DND-41 (cell line): ENCODE measurements around the gene SV2B.

Experiments
- ATAC-seq: fragments of 200-7000 bp; cut with Tn5 transposase; 3 replicates; pipeline ENCODE4 v1.9.1; 2021; ENCODE audit warnings: low read depth; ENCODE audit not compliant: insufficient read depth
- DNase-seq: peaks from one replicate; pipeline ENCODE4 v3.0.0-alpha.2; 2020
- H2AFZ ChIP-seq: 2 replicates; pipeline ENCODE4 v1.6.0; 2012; ENCODE audit warnings: low read depth, low read length
- H3K27ac ChIP-seq: 2 replicates; pipeline ENCODE4 v1.5.1; 2012; ENCODE audit warnings: low read length, inconsistent platforms
- H3K27me3 ChIP-seq: fragments of 200-600 bp; sonication (generic); 2 replicates; pipeline ENCODE4 v1.6.0; 2012; ENCODE audit warnings: low read length, mild to moderate bottlenecking, inconsistent platforms; ENCODE audit not compliant: insufficient read depth, poor library complexity
- H3K36me3 ChIP-seq: 2 replicates; pipeline ENCODE4 v1.5.1; 2012; ENCODE audit warnings: low read length, inconsistent platforms; ENCODE audit not compliant: insufficient read depth
- H3K4me1 ChIP-seq: 2 replicates; pipeline ENCODE4 v1.5.1; 2012; ENCODE audit warnings: mild to moderate bottlenecking, low read length; ENCODE audit not compliant: insufficient read depth
- H3K4me2 ChIP-seq: 2 replicates; pipeline ENCODE4 v1.6.0; 2012; ENCODE audit warnings: mild to moderate bottlenecking, moderate library complexity, low read length, inconsistent platforms; ENCODE audit not compliant: insufficient read depth
- H3K4me3 ChIP-seq, 2 experiments: fragments of 200-600 bp in 1 of 2; shearing (Covaris generic) in 1 of 2; 2 replicates each; pipeline ENCODE4 v1.5.1; 2012 to 2016; ENCODE audit warnings: inconsistent platforms in 2 of 2, low read length in 2 of 2, mild to moderate bottlenecking in 2 of 2, low read depth in 1 of 2, moderate library complexity in 1 of 2
- H3K79me2 ChIP-seq: 2 replicates; pipeline ENCODE4 v1.6.0; 2012; ENCODE audit warnings: low read length, inconsistent platforms; ENCODE audit not compliant: insufficient read depth
- H3K9ac ChIP-seq: 2 replicates; pipeline ENCODE4 v1.6.0; 2012; ENCODE audit warnings: low read depth, mild to moderate bottlenecking, inconsistent platforms, low read length, moderate library complexity
- H3K9me3 ChIP-seq: 2 replicates; pipeline ENCODE4 v1.5.1; 2012; ENCODE audit warnings: low read length, moderate library complexity, mild to moderate bottlenecking, inconsistent platforms; ENCODE audit not compliant: insufficient read depth, severe bottlenecking
- H4K20me1 ChIP-seq: 2 replicates; pipeline ENCODE4 v1.6.0; 2012; ENCODE audit warnings: low read length; ENCODE audit not compliant: insufficient read depth
- EZH2 ChIP-seq: IDR thresholded peaks from 3 replicates; pipeline ENCODE4 v1.6.1; 2012; ENCODE audit warnings: borderline replicate concordance, low read depth, mild to moderate bottlenecking, moderate library complexity, low read length, inconsistent platforms; ENCODE audit not compliant: severe bottlenecking
- TF ChIP-seq, protein P1 (sequence below): IDR thresholded peaks from 2 replicates; pipeline ENCODE4 v1.5.1; 2012; ENCODE audit warnings: borderline replicate concordance, low read length, moderate library complexity, mild to moderate bottlenecking; ENCODE audit not compliant: poor library complexity, severe bottlenecking; ENCODE audit errors: extremely low read depth

Gene SV2B

GRCh38 chr15:91246998-91247397 is 146.9 kb downstream of the SV2B start:
- no peak for ATAC-seq
- Histone ChIP-seq H2AFZ (no peak overlapping the region), H3K27ac (no peak overlapping the region), H3K4me2 (no peak overlapping the region), H3K9ac (no peak overlapping the region), H3K27me3 (peaks cover 16% of the 10 kb centered on the region), H3K36me3 (no peaks in the 10 kb centered on the region), H3K9me3 (no peaks in the 10 kb centered on the region), H3K4me3 (no peak overlapping the region), H4K20me1 (no peaks in the 10 kb centered on the region), H3K4me1 (no peaks in the 10 kb centered on the region), H3K79me2 (no peaks in the 10 kb centered on the region)
- no peak for DNase-seq
- TF ChIP-seq EZH2 = no peak
- TF ChIP-seq, protein P1, sequence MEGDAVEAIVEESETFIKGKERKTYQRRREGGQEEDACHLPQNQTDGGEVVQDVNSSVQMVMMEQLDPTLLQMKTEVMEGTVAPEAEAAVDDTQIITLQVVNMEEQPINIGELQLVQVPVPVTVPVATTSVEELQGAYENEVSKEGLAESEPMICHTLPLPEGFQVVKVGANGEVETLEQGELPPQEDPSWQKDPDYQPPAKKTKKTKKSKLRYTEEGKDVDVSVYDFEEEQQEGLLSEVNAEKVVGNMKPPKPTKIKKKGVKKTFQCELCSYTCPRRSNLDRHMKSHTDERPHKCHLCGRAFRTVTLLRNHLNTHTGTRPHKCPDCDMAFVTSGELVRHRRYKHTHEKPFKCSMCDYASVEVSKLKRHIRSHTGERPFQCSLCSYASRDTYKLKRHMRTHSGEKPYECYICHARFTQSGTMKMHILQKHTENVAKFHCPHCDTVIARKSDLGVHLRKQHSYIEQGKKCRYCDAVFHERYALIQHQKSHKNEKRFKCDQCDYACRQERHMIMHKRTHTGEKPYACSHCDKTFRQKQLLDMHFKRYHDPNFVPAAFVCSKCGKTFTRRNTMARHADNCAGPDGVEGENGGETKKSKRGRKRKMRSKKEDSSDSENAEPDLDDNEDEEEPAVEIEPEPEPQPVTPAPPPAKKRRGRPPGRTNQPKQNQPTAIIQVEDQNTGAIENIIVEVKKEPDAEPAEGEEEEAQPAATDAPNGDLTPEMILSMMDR = no peak

DNA sequence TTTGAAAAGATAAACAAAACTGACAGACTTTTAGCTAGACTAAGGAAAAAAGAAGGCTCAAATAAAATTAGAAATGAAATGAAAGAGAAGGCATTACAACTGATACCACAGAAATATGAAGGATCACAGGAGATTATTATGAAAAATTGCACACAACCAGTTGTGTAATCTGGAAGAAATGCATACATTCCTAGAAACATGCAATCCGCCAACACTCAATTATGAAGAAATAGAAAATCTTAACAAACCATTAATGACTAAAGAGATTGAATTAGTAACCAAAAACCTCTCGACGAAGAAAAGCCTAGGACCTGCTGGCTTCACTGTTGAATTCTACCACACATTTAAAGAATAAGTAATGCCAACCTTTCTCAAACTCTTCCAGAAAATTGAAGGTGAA is 149.5 kb downstream of the SV2B start:
- H3K4me2 ChIP-seq = no peak overlapping the region
- ATAC-seq (no peak), DNase-seq (no peak)
- no peak overlapping the region for H3K4me3 ChIP-seq
- peaks cover 5% of the 10 kb centered on the region for H3K27me3 ChIP-seq
- H3K9me3 ChIP-seq = no peaks in the 10 kb centered on the region
- no peak overlapping the region for H3K27ac ChIP-seq
- no peaks in the 10 kb centered on the region for H4K20me1 ChIP-seq
- no peak overlapping the region for H3K9ac ChIP-seq
- H2AFZ ChIP-seq = no peak overlapping the region
- TF ChIP-seq, protein P1 = no peak
- no peak for TF ChIP-seq EZH2
- H3K79me2 ChIP-seq = no peaks in the 10 kb centered on the region
- H3K36me3 ChIP-seq = no peaks in the 10 kb centered on the region
- no peaks in the 10 kb centered on the region for H3K4me1 ChIP-seq

DNA sequence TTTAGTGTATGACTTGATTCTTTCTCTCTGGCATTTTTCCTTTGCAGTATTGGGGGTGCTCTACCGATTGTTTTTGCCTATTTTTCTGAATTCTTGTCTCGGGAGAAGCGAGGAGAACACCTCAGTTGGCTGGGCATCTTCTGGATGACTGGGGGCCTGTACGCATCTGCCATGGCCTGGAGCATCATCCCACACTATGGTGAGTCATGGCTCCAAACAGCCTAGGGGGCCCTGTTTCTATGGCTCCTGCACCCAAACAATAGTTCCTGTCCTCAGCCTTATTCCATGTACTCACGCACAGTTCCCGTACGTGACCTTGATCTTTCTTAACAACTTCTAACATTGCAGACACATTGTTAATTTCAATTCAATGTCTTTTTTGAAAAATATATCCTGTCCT is 152.3 kb downstream of the SV2B start:
- no peak for TF ChIP-seq EZH2
- TF ChIP-seq, protein P1 = no peak
- no peak overlapping the region for H3K27ac ChIP-seq

GRCh38 chr15:91252756-91253155 is 152.7 kb downstream of the SV2B start:
- H3K4me2 ChIP-seq = no peak overlapping the region
- H3K4me3 ChIP-seq = no peak overlapping the region
- ATAC-seq (no peak), DNase-seq (no peak)
- no peaks in the 10 kb centered on the region for H3K36me3 ChIP-seq
- TF ChIP-seq, protein P1 = no peak
- no peak for TF ChIP-seq EZH2
- H2AFZ ChIP-seq = no peak overlapping the region
- no peak overlapping the region for H3K27ac ChIP-seq
- peaks cover 10% of the 10 kb centered on the region for H3K27me3 ChIP-seq
- no peaks in the 10 kb centered on the region for H3K9me3 ChIP-seq
- no peaks in the 10 kb centered on the region for H3K79me2 ChIP-seq
- no peaks in the 10 kb centered on the region for H3K4me1 ChIP-seq
- no peaks in the 10 kb centered on the region for H4K20me1 ChIP-seq
- H3K9ac ChIP-seq = no peak overlapping the region

More for the DNA sequence above, 152.3 kb downstream of the SV2B start:
- H3K4me3 ChIP-seq = no peak overlapping the region
- H3K36me3 ChIP-seq = no peaks in the 10 kb centered on the region
- H3K4me1 ChIP-seq = no peaks in the 10 kb centered on the region
- H3K27me3 ChIP-seq = peaks cover 10% of the 10 kb centered on the region
- no peak for DNase-seq
- no peaks in the 10 kb centered on the region for H4K20me1 ChIP-seq
- H3K9ac ChIP-seq = no peak overlapping the region
- H3K79me2 ChIP-seq = no peaks in the 10 kb centered on the region
- no peak overlapping the region for H2AFZ ChIP-seq
- H3K4me2 ChIP-seq = no peak overlapping the region
- no peak for ATAC-seq
- H3K9me3 ChIP-seq = no peaks in the 10 kb centered on the region
